AG04450 (cell line): ENCODE data around the gene SRSF6. TPM values are rescaled to one million over a fixed set of nuclear protein-coding genes. Genes with fewer than 3 reads are reported as not detected.
"Not testable (repeated sequence)": the region's sequence is repeated elsewhere in the genome, so short reads cannot be mapped to it uniquely, and the experiment has no call there.

ENCODE experiments used
- CTCF ChIA-PET: fragments of 300-600, 350-600 bp; formaldehyde crosslinking; extraction: SDS; loops from one replicate; lab custom pipeline; 2022; ENCODE audit warnings: antibody characterized with exemption, inconsistent platforms; lab: Charles Lee
- POLR2A ChIA-PET: fragments of 350-600 bp; formaldehyde crosslinking; extraction: SDS; loops from one replicate; lab custom pipeline; 2021; ENCODE audit warnings: antibody characterized with exemption, inconsistent platforms; lab: Yijun Ruan, JAX
- DNase-seq: peaks from one replicate; pipeline ENCODE4 v3.0.0-alpha.2; 2011; ENCODE audit warnings: low read depth, low spot score
- H3K27ac ChIP-seq: one replicate; pipeline ENCODE4 v1.5.1; 2012; ENCODE audit warnings: low read depth, low read length, control low read depth
- H3K27me3 ChIP-seq: one replicate; pipeline ENCODE4 v1.6.0; 2012; ENCODE audit warnings: low read length; ENCODE audit not compliant: control insufficient read depth, insufficient read depth
- H3K4me3 ChIP-seq: 2 replicates; pipeline ENCODE4 v1.5.1; 2011; ENCODE audit warnings: mild to moderate bottlenecking, low read depth, low read length, control low read depth
- H3K9me3 ChIP-seq: 2 replicates; pipeline ENCODE4 v1.5.1; 2012; ENCODE audit warnings: low read length; ENCODE audit not compliant: control insufficient read depth, insufficient read depth
- polyA plus RNA-seq: library from polyadenylated mRNA; depleted of rRNA; stranded (reverse); fragments of >200 nt; gene quantifications from 2 replicates; pipeline ENCODE4 v1.2.3, GENCODE V29; 2011
- TF ChIP-seq, protein P1 (sequence below): IDR thresholded peaks from 2 replicates; pipeline ENCODE4 v1.5.1; 2011; ENCODE audit warnings: low read depth, low read length, control low read depth, inconsistent platforms

The SRSF6 gene
- polyA plus RNA-seq, 1 experiment, result 177 TPM

DNA sequence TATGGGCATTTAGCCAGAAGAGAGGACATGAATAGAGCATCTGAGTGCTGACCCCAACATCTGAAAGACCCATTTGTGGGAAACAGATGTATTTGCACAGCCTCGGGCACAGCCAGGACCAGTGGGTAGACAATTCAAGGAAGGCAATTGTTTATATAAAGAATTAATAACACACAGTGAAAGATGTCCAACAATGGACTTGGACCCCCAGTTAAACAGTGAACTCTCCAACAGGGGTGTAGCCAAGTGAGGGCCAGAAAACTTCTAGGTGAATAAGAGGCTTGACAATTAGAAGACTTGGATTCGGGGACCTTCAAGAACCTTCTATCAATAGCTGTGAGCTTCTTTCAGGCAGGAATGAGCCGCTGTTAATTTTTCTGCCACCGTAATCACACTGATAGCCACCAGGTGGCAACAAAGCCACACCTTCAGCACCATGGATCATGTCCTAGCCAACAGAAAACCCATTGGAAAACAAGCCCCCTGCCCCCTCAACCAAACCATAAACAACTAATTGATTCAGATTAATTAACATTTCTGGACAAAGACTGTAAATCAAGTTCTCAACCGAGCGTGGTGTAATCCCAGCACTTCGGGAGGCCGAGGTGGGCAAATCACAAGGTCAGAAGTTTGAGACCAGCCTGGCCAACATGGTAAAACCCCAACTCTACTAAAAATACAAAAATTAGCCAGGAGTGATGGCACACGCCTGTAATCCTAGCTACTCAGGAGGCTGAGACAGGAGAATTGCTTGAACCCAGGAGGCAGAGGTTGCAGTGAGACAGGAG is 8.8 kb upstream of the SRSF6 start:
- POLR2A ChIA-PET, result interaction anchor here (1.6 kb wide), 1 partner anchor 8 kb away, joined by 5 read pairs; the partner anchor contains the start of gene SRSF6
- CTCF ChIA-PET, result interaction anchor here (0.6 to 1.5 kb wide), 21 partner anchors 8 to 1718 kb away, joined by 3 to 10 read pairs (median 4); partner anchors contain the start of genes FITM2 and SRSF6
- no peak overlapping the region for H3K4me3 ChIP-seq
- TF ChIP-seq, protein P1, sequence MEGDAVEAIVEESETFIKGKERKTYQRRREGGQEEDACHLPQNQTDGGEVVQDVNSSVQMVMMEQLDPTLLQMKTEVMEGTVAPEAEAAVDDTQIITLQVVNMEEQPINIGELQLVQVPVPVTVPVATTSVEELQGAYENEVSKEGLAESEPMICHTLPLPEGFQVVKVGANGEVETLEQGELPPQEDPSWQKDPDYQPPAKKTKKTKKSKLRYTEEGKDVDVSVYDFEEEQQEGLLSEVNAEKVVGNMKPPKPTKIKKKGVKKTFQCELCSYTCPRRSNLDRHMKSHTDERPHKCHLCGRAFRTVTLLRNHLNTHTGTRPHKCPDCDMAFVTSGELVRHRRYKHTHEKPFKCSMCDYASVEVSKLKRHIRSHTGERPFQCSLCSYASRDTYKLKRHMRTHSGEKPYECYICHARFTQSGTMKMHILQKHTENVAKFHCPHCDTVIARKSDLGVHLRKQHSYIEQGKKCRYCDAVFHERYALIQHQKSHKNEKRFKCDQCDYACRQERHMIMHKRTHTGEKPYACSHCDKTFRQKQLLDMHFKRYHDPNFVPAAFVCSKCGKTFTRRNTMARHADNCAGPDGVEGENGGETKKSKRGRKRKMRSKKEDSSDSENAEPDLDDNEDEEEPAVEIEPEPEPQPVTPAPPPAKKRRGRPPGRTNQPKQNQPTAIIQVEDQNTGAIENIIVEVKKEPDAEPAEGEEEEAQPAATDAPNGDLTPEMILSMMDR, result peak; percentile 78
- no peak for DNase-seq
- no peaks in the 10 kb centered on the region for H3K9me3 ChIP-seq
- peaks cover 18% of the 10 kb centered on the region for H3K27me3 ChIP-seq
- H3K27ac ChIP-seq, result no peak overlapping the region

DNA sequence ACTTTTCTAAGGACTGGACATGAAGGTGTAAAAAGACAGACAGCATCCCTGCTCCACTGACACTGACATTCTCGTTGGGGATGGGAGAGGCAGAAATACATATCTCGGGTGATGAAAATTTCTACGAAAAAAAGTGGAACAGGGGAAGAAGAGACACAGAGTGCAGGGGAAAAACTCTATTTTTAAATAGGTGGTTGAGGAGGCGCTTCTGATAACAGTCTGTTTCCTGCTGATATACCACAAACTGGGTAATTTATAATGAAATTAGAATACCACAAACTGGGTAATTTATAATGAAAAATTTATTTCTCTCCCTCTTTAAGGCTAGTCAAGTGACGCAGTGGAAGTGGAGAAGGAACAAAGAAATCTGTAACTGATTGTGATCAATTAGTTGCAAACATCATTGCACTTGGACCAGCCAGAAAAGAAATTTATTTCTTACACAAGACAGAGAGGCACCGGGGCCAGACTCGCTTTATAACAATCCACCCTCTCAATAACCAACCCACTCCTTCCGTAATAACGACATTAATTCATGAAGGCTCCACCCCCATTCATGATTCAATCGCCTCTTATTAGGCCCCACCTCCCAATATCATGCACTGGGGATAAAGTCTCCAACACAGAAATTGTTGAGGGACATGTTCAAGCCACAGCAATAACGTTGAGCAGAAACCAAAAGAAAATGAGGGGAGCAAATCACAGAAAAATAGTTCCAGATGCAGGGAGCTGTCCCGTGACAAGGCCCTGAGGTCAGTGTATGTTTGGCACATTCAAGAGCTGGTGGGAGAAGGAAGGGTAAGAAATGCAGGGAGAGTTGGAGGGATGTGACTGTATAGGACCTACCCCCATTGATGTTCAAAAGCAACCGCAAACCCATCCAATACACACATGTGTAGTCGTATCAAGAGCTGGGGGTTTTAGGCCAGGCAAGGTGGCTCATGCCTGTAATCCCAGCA is 6.6 kb upstream of the SRSF6 start:
- H3K9me3 ChIP-seq, result no peaks in the 10 kb centered on the region
- ChIA-PET POLR2A (interaction anchor here (1.1 kb wide), 1 partner anchor 11 kb away, joined by 3 read pairs; no protein-coding TSS in a partner anchor), CTCF (interaction anchor here (1.4 kb wide), 1 partner anchor 87 kb away, joined by 4 read pairs; no protein-coding TSS in a partner anchor)
- H3K4me3 ChIP-seq, result no peak overlapping the region
- no peak overlapping the region for H3K27ac ChIP-seq
- H3K27me3 ChIP-seq, result peaks cover 18% of the 10 kb centered on the region
- DNase-seq, result no peak
- TF ChIP-seq, protein P1, result no peak

DNA sequence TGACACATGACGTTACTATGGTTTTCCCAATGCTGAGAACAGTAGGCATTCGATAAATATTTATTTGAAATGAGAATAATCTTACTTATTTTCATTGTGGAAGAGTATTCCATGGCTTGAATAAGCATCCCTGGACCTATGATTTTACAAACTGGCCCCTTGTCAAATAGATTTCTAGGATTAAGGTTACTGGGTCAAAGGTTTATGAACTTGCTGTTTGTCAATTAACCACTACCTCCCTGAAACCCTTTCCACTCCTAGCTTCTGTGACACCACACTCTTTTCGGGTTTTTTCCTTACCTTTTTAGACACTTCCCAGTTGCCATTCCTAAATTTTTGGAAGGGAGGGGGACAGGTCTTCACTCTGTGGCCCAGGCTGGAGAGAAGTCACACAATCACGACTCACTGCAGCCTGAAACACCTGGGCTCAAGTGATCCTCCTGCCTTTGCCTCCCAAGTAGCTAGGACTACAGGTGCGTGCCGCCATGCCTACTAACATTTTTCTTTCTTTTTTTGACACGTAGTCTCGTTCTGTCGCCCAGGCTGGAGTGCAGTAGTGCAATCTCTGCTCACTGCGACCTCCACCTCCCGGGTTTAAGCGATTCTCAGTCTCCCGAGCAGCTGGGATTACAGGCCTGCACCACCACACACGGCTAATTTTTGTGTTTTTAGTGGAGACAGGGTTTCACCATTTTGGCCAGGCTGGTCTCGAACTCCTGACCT is 5.1 kb upstream of the SRSF6 start:
- Histone ChIP-seq H3K9me3 (no peaks in the 10 kb centered on the region), H3K27me3 (peaks cover 18% of the 10 kb centered on the region), H3K27ac (no peak overlapping the region), H3K4me3 (no peak overlapping the region)
- TF ChIP-seq, protein P1, result no peak
- no peak for DNase-seq
- POLR2A ChIA-PET, result interaction anchor here (1.1 kb wide), 1 partner anchor 10 kb away, joined by 3 read pairs; no protein-coding TSS in a partner anchor
- CTCF ChIA-PET, result interaction anchor here (0.7 kb wide), 1 partner anchor 628 kb away, joined by 3 read pairs; no protein-coding TSS in a partner anchor

DNA sequence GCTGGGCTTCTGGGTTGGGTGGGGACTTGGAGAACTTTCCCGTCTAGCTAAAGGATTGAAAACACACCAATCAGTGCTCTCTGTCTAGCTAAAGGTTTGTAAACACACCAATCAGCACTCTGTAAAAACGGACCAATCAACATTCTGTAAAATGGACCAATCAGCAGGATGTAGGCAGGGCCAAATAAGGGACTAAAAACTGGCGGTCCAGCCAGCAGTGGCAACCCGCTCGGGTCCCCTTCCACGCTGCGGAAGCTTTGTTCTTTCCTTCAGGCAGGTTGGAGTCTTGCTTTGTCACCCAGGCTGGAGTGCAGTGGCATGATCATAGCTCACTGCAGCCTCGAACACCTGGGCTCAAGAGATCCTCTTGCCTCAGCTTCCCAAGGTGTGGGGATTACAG is 1.4 kb upstream of the SRSF6 start:
- POLR2A ChIA-PET, result interaction anchor here (0.7 to 2.6 kb wide), 2 partner anchors 59 to 1658 kb away, joined by 8 to 31 read pairs; no protein-coding TSS in a partner anchor
- H3K4me3 ChIP-seq, result not testable (repeated sequence)

More for the DNA sequence above, 1.4 kb upstream of the SRSF6 start:
- DNase-seq, H3K27ac ChIP-seq, H3K9me3 ChIP-seq: not testable (repeated sequence)
- CTCF ChIA-PET, result interaction anchor here (0.5 to 1.8 kb wide), 6 partner anchors 7 to 734 kb away, joined by 4 to 9 read pairs (median 4); no protein-coding TSS in a partner anchor
- H3K27me3 ChIP-seq, result peaks cover 15% of the 10 kb centered on the region
